Naive thymus-derived CD4-positive, alpha-beta T cell (primary cell): ENCODE measurements around the gene KRT84. TPM values are rescaled to one million over a fixed set of nuclear protein-coding genes. Genes with fewer than 3 reads are reported as not detected.

Experiments
- ATAC-seq: fragments of 150-1000 bp; cut with Tn5 transposase; 2 replicates; pipeline ENCODE4 v1.10.0; 2021; ENCODE audit warnings: mild to moderate bottlenecking, moderate library complexity
- CTCF ChIA-PET: fragments of 350-600 bp; sonication (Branson Sonifier 250); formaldehyde crosslinking; loops from one replicate; lab custom pipeline; 2021; ENCODE audit warnings: antibody characterized with exemption; lab: Charles Lee
- POLR2A ChIA-PET: fragments of 350-600 bp; sonication (Branson Sonifier 250); formaldehyde crosslinking; loops from one replicate; lab custom pipeline; 2021; ENCODE audit warnings: antibody characterized with exemption, inconsistent platforms; lab: Charles Lee
- DNase-seq, 9 donors: peaks; one replicate each; pipeline versions ENCODE4 v3.0.0 to v3.0.0-alpha.2; 2020 to 2022; ENCODE audit warnings: mixed read lengths in 1 of 9
- H3K27ac ChIP-seq: one replicate; pipeline ENCODE4 v1.7.0; 2013; ENCODE audit warnings: mild to moderate bottlenecking, low read depth, low read length, moderate library complexity
- H3K27me3 ChIP-seq, 2 donors: one replicate each; pipeline ENCODE4 v1.7.0; 2013; ENCODE audit warnings: low read length in 2 of 2, mild to moderate bottlenecking in 2 of 2, moderate library complexity in 2 of 2; ENCODE audit not compliant: control insufficient read depth in 2 of 2, insufficient read depth in 2 of 2
- H3K36me3 ChIP-seq, 3 experiments: 1 replicate in 2 of 3; 2 replicates in 1 of 3; pipeline ENCODE4 v1.7.0; 2013; ENCODE audit warnings: low read length in 3 of 3, mild to moderate bottlenecking in 3 of 3, moderate library complexity in 1 of 3; ENCODE audit not compliant: insufficient read depth in 3 of 3, control insufficient read depth in 2 of 3
- H3K4me1 ChIP-seq, 2 donors: one replicate each; pipeline ENCODE4 v1.7.0; 2013; ENCODE audit warnings: low read length in 2 of 2, mild to moderate bottlenecking in 2 of 2, moderate library complexity in 1 of 2; ENCODE audit not compliant: control insufficient read depth in 2 of 2, insufficient read depth in 2 of 2
- H3K4me3 ChIP-seq: 2 replicates; pipeline ENCODE4 v1.7.0; 2013; ENCODE audit warnings: mild to moderate bottlenecking, low read length
- H3K9me3 ChIP-seq, 3 experiments: 1 replicate in 2 of 3; 2 replicates in 1 of 3; pipeline ENCODE4 v1.7.0; 2013; ENCODE audit warnings: low read length in 3 of 3; ENCODE audit not compliant: control insufficient read depth in 2 of 3
- H3K27ac Mint-ChIP-seq, 9 donors: one replicate each; pipeline ENCODE4 v1.8.0; 2020 to 2022; ENCODE audit warnings: mixed read lengths in 9 of 9, mild to moderate bottlenecking in 8 of 9, moderate library complexity in 5 of 9, inconsistent platforms in 2 of 9
- H3K27me3 Mint-ChIP-seq, 5 donors: one replicate each; pipeline ENCODE4 v1.8.0; 2021 to 2022; ENCODE audit warnings: mixed read lengths in 5 of 5, mild to moderate bottlenecking in 1 of 5
- H3K36me3 Mint-ChIP-seq, 5 donors: one replicate each; pipeline ENCODE4 v1.8.0; 2020 to 2022; ENCODE audit warnings: mixed read lengths in 5 of 5, mild to moderate bottlenecking in 3 of 5, inconsistent platforms in 1 of 5
- H3K4me1 Mint-ChIP-seq, 7 donors: one replicate each; pipeline ENCODE4 v1.8.0; 2020 to 2022; ENCODE audit warnings: mixed read lengths in 7 of 7, mild to moderate bottlenecking in 3 of 7, inconsistent platforms in 1 of 7
- H3K4me3 Mint-ChIP-seq, 10 donors: one replicate each; pipeline ENCODE4 v1.8.0; 2020 to 2022; ENCODE audit warnings: mild to moderate bottlenecking in 10 of 10, mixed read lengths in 10 of 10, moderate library complexity in 6 of 10, inconsistent platforms in 2 of 10
- H3K9me3 Mint-ChIP-seq, 11 donors: one replicate each; pipeline ENCODE4 v1.8.0; 2020 to 2022; ENCODE audit warnings: mixed read lengths in 11 of 11, mild to moderate bottlenecking in 4 of 11, inconsistent platforms in 1 of 11, moderate library complexity in 1 of 11
- intact Hi-C, 2 donors: fragments of 100-400 bp; cut with micrococcal nuclease; formaldehyde crosslinking; loops; one replicate each; pipeline ENCODE4 v1.15.1; 2023
- polyA plus RNA-seq, 2 donors: library from polyadenylated mRNA; unstranded; fragments of 300-500 nt; fragmentation: Illumina TruSeq; gene quantifications; one replicate each; pipeline ENCODE4 v1.2.3, GENCODE V29; 2021
- total RNA-seq, 6 experiments: library from RNA in 5 of 6; stranded (reverse) in 5 of 6; gene quantifications; 1 replicate in 5 of 6; 2 replicates in 1 of 6; pipeline ENCODE4 v1.2.3 and lab custom pipeline; 2021 to 2026

The KRT84 gene
- total and polyA plus RNA-seq, 7 experiments from 2014 or later = not detected

- no peak overlapping the region for H3K27ac Mint-ChIP-seq
These were observed 34.7 kb downstream of the KRT84 start for GRCh38 chr12:52350786-52351185.

GRCh38 chr12:52350021-52350620 is 35.3 kb downstream of the KRT84 start:
- peaks cover 3 to 28% (median 26%) of the 10 kb centered on the region in 7 donors for H3K4me1 Mint-ChIP-seq
- Histone ChIP-seq H3K27ac (no peak overlapping the region), H3K27me3 (no peaks in the 10 kb centered on the region), H3K4me3 (no peak overlapping the region), H3K4me1 (peaks cover 13 to 19% of the 10 kb centered on the region in 2 donors), H3K36me3 (no peaks in the 10 kb centered on the region), H3K9me3 (no peaks in the 10 kb centered on the region)
- H3K9me3 Mint-ChIP-seq = peaks cover 0 to 3% (median 0%) of the 10 kb centered on the region in 11 donors
- peaks cover 0 to 26% (median 4%) of the 10 kb centered on the region in 5 donors for H3K27me3 Mint-ChIP-seq
- POLR2A ChIA-PET = interaction anchor here (0.7 to 1.9 kb wide), 2 partner anchors 12 to 1866 kb away, joined by 3 to 4 read pairs; no protein-coding TSS in a partner anchor
- CTCF ChIA-PET = interaction anchor here (0.6 to 1.5 kb wide), 2 partner anchors 325 to 517 kb away, joined by 3 to 5 read pairs; no protein-coding TSS in a partner anchor
- no peak for ATAC-seq
- H3K4me3 Mint-ChIP-seq = no peak overlapping the region
- intact Hi-C loops = no loop called here
- no peaks in the 10 kb centered on the region for H3K36me3 Mint-ChIP-seq
- H3K27ac Mint-ChIP-seq = no peak overlapping the region
- DNase-seq = no peak

More at GRCh38 chr12:52350786-52351185, 34.7 kb downstream of the KRT84 start:
- peaks cover 13 to 19% of the 10 kb centered on the region in 2 donors for H3K4me1 ChIP-seq
- no peaks in the 10 kb centered on the region for H3K9me3 ChIP-seq
- ChIA-PET CTCF (interaction anchor here (0.6 to 1.5 kb wide), 4 partner anchors 13 to 325 kb away, joined by 3 to 5 read pairs (median 4); no protein-coding TSS in a partner anchor), POLR2A (interaction anchor here (1.9 kb wide), 1 partner anchor 11 kb away, joined by 4 read pairs; no protein-coding TSS in a partner anchor)
- no peak overlapping the region for H3K4me3 ChIP-seq
- Mint-ChIP-seq H3K9me3 (peaks cover 0 to 3% (median 0%) of the 10 kb centered on the region in 11 donors), H3K27me3 (peaks cover 0 to 22% (median 4%) of the 10 kb centered on the region in 5 donors), H3K4me3 (peak overlapping the region in 3 of 10 donors; percentile 20 to 35 (median 26)), H3K4me1 (peaks cover 3 to 28% (median 26%) of the 10 kb centered on the region in 7 donors), H3K36me3 (no peaks in the 10 kb centered on the region)
- no peak overlapping the region for H3K27ac ChIP-seq
- no peaks in the 10 kb centered on the region for H3K27me3 ChIP-seq
- DNase-seq = no peak
- ATAC-seq = no peak
- intact Hi-C loops = loop anchor here in 1 of 2 donors (1.0 kb wide), 1 partner anchor 23 kb away; no protein-coding TSS in a partner anchor
- H3K36me3 ChIP-seq = no peaks in the 10 kb centered on the region

- H3K36me3 Mint-ChIP-seq = no peaks in the 10 kb centered on the region
- peaks cover 3 to 28% (median 26%) of the 10 kb centered on the region in 7 donors for H3K4me1 Mint-ChIP-seq
- Histone ChIP-seq H3K27ac (no peak overlapping the region), H3K9me3 (no peaks in the 10 kb centered on the region), H3K36me3 (no peaks in the 10 kb centered on the region), H3K27me3 (no peaks in the 10 kb centered on the region), H3K4me1 (peaks cover 13 to 19% of the 10 kb centered on the region in 2 donors), H3K4me3 (no peak overlapping the region)
- H3K9me3 Mint-ChIP-seq = peaks cover 0 to 3% (median 0%) of the 10 kb centered on the region in 11 donors
- POLR2A ChIA-PET = interaction anchor here (0.7 kb wide), 1 partner anchor 1867 kb away, joined by 3 read pairs; no protein-coding TSS in a partner anchor
- H3K4me3 Mint-ChIP-seq = no peak overlapping the region
- no peak overlapping the region for H3K27ac Mint-ChIP-seq
- CTCF ChIA-PET = interaction anchor here (0.6 to 0.7 kb wide), 2 partner anchors 95 to 518 kb away, joined by 3 to 4 read pairs; no protein-coding TSS in a partner anchor
- H3K27me3 Mint-ChIP-seq = peaks cover 0 to 26% (median 4%) of the 10 kb centered on the region in 5 donors
- intact Hi-C loops = no loop called here
- ATAC-seq (no peak), DNase-seq (no peak)
These were observed 36.3 kb downstream of the KRT84 start for GRCh38 chr12:52349196-52349595.

- H3K4me3 ChIP-seq = no peak overlapping the region
- H3K4me1 ChIP-seq = peaks cover 13 to 19% of the 10 kb centered on the region in 2 donors
- H3K27me3 ChIP-seq = no peaks in the 10 kb centered on the region
- ChIA-PET POLR2A (interaction anchor here (0.6 kb wide), 1 partner anchor 684 kb away, joined by 4 read pairs; no protein-coding TSS in a partner anchor), CTCF (interaction anchor here (0.5 to 0.7 kb wide), 2 partner anchors 66 to 94 kb away, joined by 3 to 4 read pairs; no protein-coding TSS in a partner anchor)
- no peaks in the 10 kb centered on the region for H3K9me3 ChIP-seq
- Mint-ChIP-seq H3K36me3 (no peaks in the 10 kb centered on the region), H3K4me3 (no peak overlapping the region), H3K27me3 (peaks cover 0 to 20% (median 0%) of the 10 kb centered on the region in 5 donors), H3K4me1 (peaks cover 3 to 23% (median 20%) of the 10 kb centered on the region in 7 donors), H3K27ac (peak overlapping the region in 2 of 9 donors; percentile 0 to 20), H3K9me3 (peaks cover 0 to 5% (median 0%) of the 10 kb centered on the region in 11 donors)
- H3K36me3 ChIP-seq = no peaks in the 10 kb centered on the region
- DNase-seq (no peak), ATAC-seq (no peak)
- intact Hi-C loops = no loop called here
- no peak overlapping the region for H3K27ac ChIP-seq
These were observed 37.6 kb downstream of the KRT84 start for GRCh38 chr12:52347551-52348510.

GRCh38 chr12:52347016-52347415 is 38.4 kb downstream of the KRT84 start:
- peaks cover 11 to 12% of the 10 kb centered on the region in 2 donors for H3K4me1 ChIP-seq
- no peak for ATAC-seq
- Mint-ChIP-seq H3K4me3 (no peak overlapping the region), H3K27me3 (peaks cover 0 to 13% (median under 1%) of the 10 kb centered on the region in 5 donors), H3K27ac (no peak overlapping the region), H3K36me3 (no peaks in the 10 kb centered on the region), H3K4me1 (peaks cover 3 to 15% (median 12%) of the 10 kb centered on the region in 7 donors), H3K9me3 (peaks cover 0 to 5% (median 0%) of the 10 kb centered on the region in 11 donors)
- H3K9me3 ChIP-seq = no peaks in the 10 kb centered on the region
- no peak overlapping the region for H3K27ac ChIP-seq
- H3K4me3 ChIP-seq = no peak overlapping the region
- ChIA-PET POLR2A (no interaction called here), CTCF (no interaction called here)
- intact Hi-C loops = no loop called here
- DNase-seq = no peak
- H3K27me3 ChIP-seq = no peaks in the 10 kb centered on the region
- H3K36me3 ChIP-seq = no peaks in the 10 kb centered on the region

- Histone ChIP-seq H3K4me3 (no peak overlapping the region), H3K36me3 (no peaks in the 10 kb centered on the region), H3K4me1 (peaks cover 8 to 9% of the 10 kb centered on the region in 2 donors), H3K9me3 (no peaks in the 10 kb centered on the region), H3K27me3 (no peaks in the 10 kb centered on the region), H3K27ac (no peak overlapping the region)
- H3K36me3 Mint-ChIP-seq = no peaks in the 10 kb centered on the region
- DNase-seq = no peak
- POLR2A ChIA-PET = no interaction called here
- H3K27ac Mint-ChIP-seq = no peak overlapping the region
- no peak overlapping the region for H3K4me3 Mint-ChIP-seq
- intact Hi-C loops = no loop called here
- peaks cover 0 to 14% (median 5%) of the 10 kb centered on the region in 5 donors for H3K27me3 Mint-ChIP-seq
- no peak for ATAC-seq
- peaks cover under 1 to 11% (median 8%) of the 10 kb centered on the region in 7 donors for H3K4me1 Mint-ChIP-seq
- H3K9me3 Mint-ChIP-seq = peaks cover 0 to 5% (median 0%) of the 10 kb centered on the region in 11 donors
- CTCF ChIA-PET = no interaction called here
These were observed 38.9 kb downstream of the KRT84 start for GRCh38 chr12:52346593-52346992.
